NCI-H69 (cell line): ENCODE measurements around the gene ATP5F1A.

Experiments used
- DNase-seq: peaks from one replicate; lab custom pipeline; 2025; lab: John Stamatoyannopoulos, UW

Gene ATP5F1A

GRCh38 chr18:46073474-46074331 lies 24.4 kb downstream of the ATP5F1A start:
- DNase-seq, result peak; percentile 85

GRCh38 chr18:46072959-46073358 lies 25.1 kb downstream of the ATP5F1A start:
- no peak for DNase-seq

GRCh38 chr18:46072376-46072867 lies 25.7 kb downstream of the ATP5F1A start:
- no peak for DNase-seq

GRCh38 chr18:46071653-46072375 lies 26.3 kb downstream of the ATP5F1A start, which contains the start of gene PSTPIP2:
TSS of gene PSTPIP2 (minus strand) at chr18:46072260. CDS start at chr18:46072188, 72 bp downstream.
- DNase-seq, result peak; percentile 87

- peak; percentile 43 for DNase-seq
These were observed 27.1 kb downstream of the ATP5F1A start for GRCh38 chr18:46070815-46071652.

- DNase-seq, result no peak
These were observed 27.9 kb downstream of the ATP5F1A start for GRCh38 chr18:46070232-46070631.

- no peak for DNase-seq
These were observed 28.6 kb downstream of the ATP5F1A start for GRCh38 chr18:46069524-46069923.

GRCh38 chr18:46068763-46069162 lies 29.3 kb downstream of the ATP5F1A start:
- no peak for DNase-seq

GRCh38 chr18:46067438-46068007 lies 30.6 kb downstream of the ATP5F1A start:
- DNase-seq, result peak; percentile 84

- DNase-seq, result no peak
These were observed 35.3 kb downstream of the ATP5F1A start for GRCh38 chr18:46062781-46063180.

GRCh38 chr18:46061796-46062195 lies 36.3 kb downstream of the ATP5F1A start:
- no peak for DNase-seq

GRCh38 chr18:46061387-46061786 lies 36.7 kb downstream of the ATP5F1A start:
- DNase-seq, result no peak

GRCh38 chr18:46060359-46060841 lies 37.7 kb downstream of the ATP5F1A start:
- no peak for DNase-seq

- DNase-seq, result no peak
These were observed 42.3 kb downstream of the ATP5F1A start for GRCh38 chr18:46055838-46056230.

- no peak for DNase-seq
These were observed 42.9 kb downstream of the ATP5F1A start for GRCh38 chr18:46054956-46055837.

- no peak for DNase-seq
These were observed 44.6 kb downstream of the ATP5F1A start for GRCh38 chr18:46053368-46054095.

- DNase-seq, result no peak
These were observed 46.2 kb downstream of the ATP5F1A start for GRCh38 chr18:46051731-46052461.

GRCh38 chr18:46050268-46050667 lies 47.8 kb downstream of the ATP5F1A start:
- DNase-seq, result no peak

GRCh38 chr18:46048641-46049040 lies 49.5 kb downstream of the ATP5F1A start:
- DNase-seq, result no peak
